CD4-positive, alpha-beta T cell treated with Interleukin-10 for 1 hour (primary cell): ENCODE data around the gene MORN2.

Experiments
- DNase-seq: peaks from one replicate; pipeline ENCODE4 v3.0.0-alpha.2; 2020

Gene MORN2

GRCh38 chr2:38892819-38893218 lies 17.0 kb downstream of the MORN2 start:
- no peak for DNase-seq

GRCh38 chr2:38898256-38898655 lies 22.5 kb downstream of the MORN2 start:
- DNase-seq: no peak

DNA sequence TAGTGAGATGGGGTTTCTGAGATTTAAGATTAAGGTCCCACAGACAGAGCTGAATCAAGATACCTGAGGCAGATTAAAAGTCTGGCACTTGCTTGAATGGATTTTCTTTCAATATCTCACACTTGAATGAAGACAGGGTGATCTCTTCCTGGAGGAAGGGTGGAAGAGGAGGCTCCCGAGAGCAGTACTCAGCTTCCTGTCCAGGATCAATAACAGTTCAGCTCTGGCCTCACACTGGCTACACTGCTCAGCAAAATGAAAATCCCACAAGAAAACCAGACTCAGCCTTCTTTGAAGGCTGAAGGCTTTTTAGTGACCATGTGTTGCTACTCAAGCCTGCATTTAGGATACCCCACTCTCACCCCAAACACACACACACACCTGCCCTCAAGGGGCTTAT lies 24.9 kb downstream of the MORN2 start:
- no peak for DNase-seq

DNA sequence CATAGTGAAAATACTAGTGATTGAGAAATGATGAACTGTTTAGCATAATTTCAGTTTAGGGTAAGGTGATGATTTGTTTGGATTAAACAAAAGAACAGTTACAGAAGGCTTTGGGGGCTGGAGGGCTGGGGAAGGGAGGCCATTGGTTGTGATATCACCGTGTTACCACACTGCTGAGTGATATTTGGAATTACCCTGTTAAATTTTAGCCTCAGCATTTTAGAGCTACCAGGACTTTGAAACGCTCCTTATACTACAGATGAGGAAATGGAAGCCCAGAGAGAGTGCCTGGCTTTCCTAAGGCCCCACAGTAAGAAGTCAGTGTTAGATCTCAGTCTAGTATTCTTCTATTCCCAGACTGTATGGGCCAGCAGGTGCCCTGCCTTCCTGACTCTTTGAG lies 29.5 kb downstream of the MORN2 start:
- no peak for DNase-seq

- DNase-seq: no peak
Measured at GRCh38 chr2:38907242-38907641, 31.5 kb downstream of the MORN2 start.

GRCh38 chr2:38907743-38908562 lies 32.2 kb downstream of the MORN2 start:
- DNase-seq: no peak

DNA sequence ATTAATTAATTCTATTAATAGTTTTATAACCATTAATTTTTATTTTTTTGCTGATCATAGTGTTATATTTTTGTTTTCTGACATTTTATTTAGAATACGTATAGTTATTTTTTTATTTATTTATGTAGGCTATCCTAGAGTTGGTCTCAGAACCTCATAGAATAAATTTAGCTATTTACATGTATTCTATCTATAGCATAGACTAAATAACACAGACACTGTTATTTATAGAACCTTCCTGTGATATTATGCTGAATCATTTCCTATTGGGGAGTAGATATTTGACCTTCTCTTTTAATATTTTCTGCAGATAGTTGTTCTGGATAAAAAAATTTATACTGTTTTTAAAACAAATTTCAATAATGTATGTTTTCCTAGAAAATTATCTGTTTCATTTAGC lies 34.1 kb downstream of the MORN2 start:
- no peak for DNase-seq

GRCh38 chr2:38911191-38911590 lies 35.4 kb downstream of the MORN2 start:
- DNase-seq: no peak

- no peak for DNase-seq
Measured at GRCh38 chr2:38912619-38913018, 36.8 kb downstream of the MORN2 start.

GRCh38 chr2:38922389-38922788 lies 46.6 kb downstream of the MORN2 start:
- DNase-seq: no peak

DNA sequence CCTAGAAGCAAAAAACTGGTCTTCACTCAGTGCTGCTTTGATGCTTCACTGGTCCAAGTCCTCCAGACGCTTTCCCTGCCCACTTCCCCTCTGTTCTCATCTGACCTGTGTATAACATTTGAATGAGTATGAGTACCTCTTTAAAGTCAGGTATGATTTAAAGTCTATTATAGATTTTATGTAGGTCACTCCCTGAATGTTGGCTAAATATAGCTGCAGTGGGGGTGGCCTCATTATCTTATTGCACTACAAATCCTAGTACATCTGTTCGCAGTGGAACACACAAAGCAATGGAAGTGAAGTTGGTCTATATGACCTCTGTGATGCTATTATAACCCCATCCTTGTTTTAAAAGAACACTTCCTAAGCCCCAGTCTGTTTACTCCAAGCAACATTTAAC lies 47.1 kb downstream of the MORN2 start:
- no peak for DNase-seq

GRCh38 chr2:38925982-38926381 lies 50.2 kb downstream of the MORN2 start:
- DNase-seq: no peak

DNA sequence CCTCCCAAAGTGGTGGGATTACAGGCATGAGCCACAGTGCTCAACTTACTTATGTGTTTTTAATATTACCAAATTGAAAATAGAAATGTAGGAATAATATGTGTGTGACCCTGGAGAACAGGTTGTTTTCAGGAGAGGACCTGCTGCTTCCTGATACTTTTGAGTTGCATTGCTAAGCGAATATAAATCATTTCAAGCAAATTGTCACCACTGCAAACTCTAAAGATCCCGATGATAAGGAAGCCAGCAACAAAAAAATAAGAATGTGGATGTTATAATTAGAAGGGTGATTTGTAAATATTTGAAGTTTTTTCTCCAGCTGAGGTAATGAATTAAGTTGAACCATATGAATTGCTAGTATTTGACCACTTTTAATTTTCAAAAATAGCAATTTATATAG lies 54.8 kb downstream of the MORN2 start:
- DNase-seq: no peak
